HG03064 (cell line): ENCODE data around the gene RASSF5.

ENCODE experiments used
- ATAC-seq: cut with Tn5 transposase; IDR thresholded peaks from one replicate; pipeline ENCODE4 v1.9.1; 2021; ENCODE audit warnings: low read depth; ENCODE audit not compliant: unreplicated experiment

The RASSF5 gene

GRCh38 chr1:206495493-206496046 lies 11.8 kb upstream of the RASSF5 start:
- ATAC-seq: no peak

GRCh38 chr1:206496131-206496793 lies 11.1 kb upstream of the RASSF5 start:
- no peak for ATAC-seq

- no peak for ATAC-seq
Observed at GRCh38 chr1:206497363-206497762, 10.0 kb upstream of the RASSF5 start.

GRCh38 chr1:206497774-206498173 lies 9.6 kb upstream of the RASSF5 start:
- no peak for ATAC-seq

- no peak for ATAC-seq
Observed at GRCh38 chr1:206498685-206499084, 8.6 kb upstream of the RASSF5 start.

GRCh38 chr1:206500046-206500445 lies 7.3 kb upstream of the RASSF5 start:
- ATAC-seq: no peak

- no peak for ATAC-seq
Observed at GRCh38 chr1:206501881-206502280, 5.5 kb upstream of the RASSF5 start.

- ATAC-seq: no peak
Observed at GRCh38 chr1:206502403-206502802, 4.9 kb upstream of the RASSF5 start.

GRCh38 chr1:206502812-206503211 lies 4.5 kb upstream of the RASSF5 start:
- no peak for ATAC-seq

- peak; percentile 53 for ATAC-seq
Observed at GRCh38 chr1:206503591-206504362, 3.6 kb upstream of the RASSF5 start.

- ATAC-seq: no peak
Observed at GRCh38 chr1:206504363-206504713, 3.0 kb upstream of the RASSF5 start.

GRCh38 chr1:206505702-206506355 lies 1.5 kb upstream of the RASSF5 start:
- ATAC-seq: no peak

GRCh38 chr1:206506405-206507283 lies 687 bp upstream of the RASSF5 start:
- ATAC-seq: peak; percentile 6

- no peak for ATAC-seq
Observed at GRCh38 chr1:206508130-206508889, 979 bp downstream of the RASSF5 start.

GRCh38 chr1:206508956-206509355 lies 1.6 kb downstream of the RASSF5 start:
- ATAC-seq: no peak

- ATAC-seq: no peak
Observed at GRCh38 chr1:206509612-206510257, 2.4 kb downstream of the RASSF5 start.

- no peak for ATAC-seq
Observed at GRCh38 chr1:206510371-206510770, 3.0 kb downstream of the RASSF5 start.

GRCh38 chr1:206511362-206512057 lies 4.2 kb downstream of the RASSF5 start:
- no peak for ATAC-seq
